ENCODE data around the gene SLC5A5. TPM values are rescaled to one million over a fixed set of nuclear protein-coding genes. Genes with fewer than 3 reads are reported as not detected.
"Not testable (repeated sequence)": the region's sequence is repeated elsewhere in the genome, so short reads cannot be mapped to it uniquely, and the experiment has no call there.

Gene SLC5A5
- polyA plus RNA-seq, 2 donors: 0.01 to 0.04 TPM

- Histone ChIP-seq H3K4me3 (ENCODE audit: low read depth in 1 of 2, low read length in 2 of 2) (no peak overlapping the region), H3K36me3 (ENCODE audit: control insufficient read depth in 2 of 2, insufficient read depth in 2 of 2, low read length in 1 of 2) (no peaks in the 10 kb centered on the region), H3K4me1 (ENCODE audit: control insufficient read depth in 2 of 2, insufficient read depth in 2 of 2, low read length in 1 of 2) (no peaks in the 10 kb centered on the region), H3K27me3 (ENCODE audit: control insufficient read depth in 1 of 2, insufficient read depth in 2 of 2, low read length in 2 of 2) (no peaks in the 10 kb centered on the region), H3K27ac (ENCODE audit: low read depth in 2 of 2, low read length in 1 of 2) (no peak overlapping the region), H3K9me3 (ENCODE audit: control insufficient read depth in 2 of 2, insufficient read depth in 1 of 2, low read depth in 1 of 2, low read length in 1 of 2) (peaks cover 0 to 4% of the 10 kb centered on the region in 2 donors)
- 70 to 74% methylated on average over 7 of the region's 7 CpGs for WGBS, 2 donors
Measured at GRCh38 chr19:17886515-17886914, 14.8 kb downstream of the SLC5A5 start.

GRCh38 chr19:17887221-17887620 lies 15.5 kb downstream of the SLC5A5 start:
- WGBS, 2 donors: 76% methylated on average over 4 of the region's 4 CpGs
- H3K9me3 ChIP-seq (ENCODE audit: control insufficient read depth in 2 of 2, insufficient read depth in 1 of 2, low read depth in 1 of 2, low read length in 1 of 2); H3K36me3 ChIP-seq (ENCODE audit: control insufficient read depth in 2 of 2, insufficient read depth in 2 of 2, low read length in 1 of 2); H3K4me1 ChIP-seq (ENCODE audit: control insufficient read depth in 2 of 2, insufficient read depth in 2 of 2, low read length in 1 of 2); H3K27me3 ChIP-seq (ENCODE audit: control insufficient read depth in 1 of 2, insufficient read depth in 2 of 2, low read length in 2 of 2); H3K27ac ChIP-seq (ENCODE audit: low read depth in 2 of 2, low read length in 1 of 2); H3K4me3 ChIP-seq (ENCODE audit: low read depth in 1 of 2, low read length in 2 of 2): not testable (repeated sequence)

- Histone ChIP-seq H3K36me3 (ENCODE audit: control insufficient read depth in 2 of 2, insufficient read depth in 2 of 2, low read length in 1 of 2) (no peaks in the 10 kb centered on the region), H3K9me3 (ENCODE audit: control insufficient read depth in 2 of 2, insufficient read depth in 1 of 2, low read depth in 1 of 2, low read length in 1 of 2) (peaks cover 0 to 4% of the 10 kb centered on the region in 2 donors), H3K27me3 (ENCODE audit: control insufficient read depth in 1 of 2, insufficient read depth in 2 of 2, low read length in 2 of 2) (no peaks in the 10 kb centered on the region), H3K4me1 (ENCODE audit: control insufficient read depth in 2 of 2, insufficient read depth in 2 of 2, low read length in 1 of 2) (no peaks in the 10 kb centered on the region), H3K27ac (ENCODE audit: low read depth in 2 of 2, low read length in 1 of 2) (no peak overlapping the region), H3K4me3 (ENCODE audit: low read depth in 1 of 2, low read length in 2 of 2) (no peak overlapping the region)
- 41 to 44% methylated on average over 7 of the region's 7 CpGs for WGBS, 2 donors
Measured at GRCh38 chr19:17888260-17888659, 16.5 kb downstream of the SLC5A5 start.

GRCh38 chr19:17889609-17890214 lies 18.0 kb downstream of the SLC5A5 start:
- H3K27me3 ChIP-seq (ENCODE audit: control insufficient read depth in 1 of 2, insufficient read depth in 2 of 2, low read length in 2 of 2): no peaks in the 10 kb centered on the region
- no peak overlapping the region for H3K27ac ChIP-seq (ENCODE audit: low read depth in 2 of 2, low read length in 1 of 2)
- H3K4me3 ChIP-seq (ENCODE audit: low read depth in 1 of 2, low read length in 2 of 2): no peak overlapping the region
- H3K9me3 ChIP-seq (ENCODE audit: control insufficient read depth in 2 of 2, insufficient read depth in 1 of 2, low read depth in 1 of 2, low read length in 1 of 2): peaks cover 0 to 4% of the 10 kb centered on the region in 2 donors
- WGBS, 2 donors: 26 to 31% methylated on average over 18 of the region's 18 CpGs
- no peaks in the 10 kb centered on the region for H3K4me1 ChIP-seq (ENCODE audit: control insufficient read depth in 2 of 2, insufficient read depth in 2 of 2, low read length in 1 of 2)
- no peaks in the 10 kb centered on the region for H3K36me3 ChIP-seq (ENCODE audit: control insufficient read depth in 2 of 2, insufficient read depth in 2 of 2, low read length in 1 of 2)

- Histone ChIP-seq H3K9me3 (ENCODE audit: control insufficient read depth in 2 of 2, insufficient read depth in 1 of 2, low read depth in 1 of 2, low read length in 1 of 2) (no peaks in the 10 kb centered on the region), H3K36me3 (ENCODE audit: control insufficient read depth in 2 of 2, insufficient read depth in 2 of 2, low read length in 1 of 2) (no peaks in the 10 kb centered on the region), H3K27ac (ENCODE audit: low read depth in 2 of 2, low read length in 1 of 2) (no peak overlapping the region), H3K27me3 (ENCODE audit: control insufficient read depth in 1 of 2, insufficient read depth in 2 of 2, low read length in 2 of 2) (no peaks in the 10 kb centered on the region), H3K4me3 (ENCODE audit: low read depth in 1 of 2, low read length in 2 of 2) (no peak overlapping the region), H3K4me1 (ENCODE audit: control insufficient read depth in 2 of 2, insufficient read depth in 2 of 2, low read length in 1 of 2) (no peaks in the 10 kb centered on the region)
- WGBS, 2 donors: 74 to 78% methylated on average over 9 of the region's 9 CpGs
Measured at GRCh38 chr19:17893766-17894165, 22.0 kb downstream of the SLC5A5 start.

GRCh38 chr19:17902701-17903100 lies 31.0 kb downstream of the SLC5A5 start:
- no peaks in the 10 kb centered on the region for H3K4me1 ChIP-seq (ENCODE audit: control insufficient read depth in 2 of 2, insufficient read depth in 2 of 2, low read length in 1 of 2)
- no peak overlapping the region for H3K27ac ChIP-seq (ENCODE audit: low read depth in 2 of 2, low read length in 1 of 2)
- WGBS, 2 donors: 45 to 54% methylated on average over 6 of the region's 6 CpGs
- peaks cover 0 to 3% of the 10 kb centered on the region in 2 donors for H3K27me3 ChIP-seq (ENCODE audit: control insufficient read depth in 1 of 2, insufficient read depth in 2 of 2, low read length in 2 of 2)
- H3K9me3 ChIP-seq (ENCODE audit: control insufficient read depth in 2 of 2, insufficient read depth in 1 of 2, low read depth in 1 of 2, low read length in 1 of 2): no peaks in the 10 kb centered on the region
- no peaks in the 10 kb centered on the region for H3K36me3 ChIP-seq (ENCODE audit: control insufficient read depth in 2 of 2, insufficient read depth in 2 of 2, low read length in 1 of 2)
- H3K4me3 ChIP-seq (ENCODE audit: low read depth in 1 of 2, low read length in 2 of 2): no peak overlapping the region

GRCh38 chr19:17908244-17908643 lies 36.5 kb downstream of the SLC5A5 start:
- WGBS, 2 donors: 89 to 92% methylated on average over 3 of the region's 3 CpGs
- no peaks in the 10 kb centered on the region for H3K9me3 ChIP-seq (ENCODE audit: control insufficient read depth in 2 of 2, insufficient read depth in 1 of 2, low read depth in 1 of 2, low read length in 1 of 2)
- H3K4me1 ChIP-seq (ENCODE audit: control insufficient read depth in 2 of 2, insufficient read depth in 2 of 2, low read length in 1 of 2): peaks cover 0 to 3% of the 10 kb centered on the region in 2 donors
- no peak overlapping the region for H3K27ac ChIP-seq (ENCODE audit: low read depth in 2 of 2, low read length in 1 of 2)
- no peak overlapping the region for H3K4me3 ChIP-seq (ENCODE audit: low read depth in 1 of 2, low read length in 2 of 2)
- H3K27me3 ChIP-seq (ENCODE audit: control insufficient read depth in 1 of 2, insufficient read depth in 2 of 2, low read length in 2 of 2): no peaks in the 10 kb centered on the region
- no peaks in the 10 kb centered on the region for H3K36me3 ChIP-seq (ENCODE audit: control insufficient read depth in 2 of 2, insufficient read depth in 2 of 2, low read length in 1 of 2)

- Histone ChIP-seq H3K4me1 (ENCODE audit: control insufficient read depth in 2 of 2, insufficient read depth in 2 of 2, low read length in 1 of 2) (peaks cover 0 to 3% of the 10 kb centered on the region in 2 donors), H3K9me3 (ENCODE audit: control insufficient read depth in 2 of 2, insufficient read depth in 1 of 2, low read depth in 1 of 2, low read length in 1 of 2) (no peaks in the 10 kb centered on the region), H3K27me3 (ENCODE audit: control insufficient read depth in 1 of 2, insufficient read depth in 2 of 2, low read length in 2 of 2) (no peaks in the 10 kb centered on the region), H3K36me3 (ENCODE audit: control insufficient read depth in 2 of 2, insufficient read depth in 2 of 2, low read length in 1 of 2) (no peaks in the 10 kb centered on the region), H3K27ac (ENCODE audit: low read depth in 2 of 2, low read length in 1 of 2) (peak overlapping the region in 1 of 2 donors; percentile 18), H3K4me3 (ENCODE audit: low read depth in 1 of 2, low read length in 2 of 2) (no peak overlapping the region)
- 37 to 40% methylated on average over 7 of the region's 7 CpGs for WGBS, 2 donors
Measured at GRCh38 chr19:17909003-17909732, 37.4 kb downstream of the SLC5A5 start.

- Histone ChIP-seq H3K27ac (ENCODE audit: low read depth in 2 of 2, low read length in 1 of 2) (no peak overlapping the region), H3K4me3 (ENCODE audit: low read depth in 1 of 2, low read length in 2 of 2) (no peak overlapping the region), H3K36me3 (ENCODE audit: control insufficient read depth in 2 of 2, insufficient read depth in 2 of 2, low read length in 1 of 2) (no peaks in the 10 kb centered on the region), H3K4me1 (ENCODE audit: control insufficient read depth in 2 of 2, insufficient read depth in 2 of 2, low read length in 1 of 2) (peaks cover 0 to 3% of the 10 kb centered on the region in 2 donors), H3K27me3 (ENCODE audit: control insufficient read depth in 1 of 2, insufficient read depth in 2 of 2, low read length in 2 of 2) (no peaks in the 10 kb centered on the region), H3K9me3 (ENCODE audit: control insufficient read depth in 2 of 2, insufficient read depth in 1 of 2, low read depth in 1 of 2, low read length in 1 of 2) (no peaks in the 10 kb centered on the region)
- WGBS, 2 donors: 82% methylated on average over 11 of the region's 11 CpGs
Measured at GRCh38 chr19:17910791-17911360, 39.1 kb downstream of the SLC5A5 start.

Data from esophagus (tissue), 2 donors.